Mesendoderm (in vitro differentiated cells): ENCODE results near the gene RGS13.

Experiments used
- DNase-seq: peaks from one replicate; pipeline ENCODE4 v3.0.0; 2013
- H2AK5ac ChIP-seq: 2 replicates; pipeline ENCODE4 v1.6.1; 2013; ENCODE audit warnings: low read length, inconsistent platforms
- H2BK120ac ChIP-seq: 2 replicates; pipeline ENCODE4 v1.6.1; 2013; ENCODE audit warnings: low read depth, mild to moderate bottlenecking, low read length, moderate library complexity, mixed read lengths
- H2BK15ac ChIP-seq: replicated peaks from 2 replicates; pipeline ENCODE4 v1.6.1; 2013; ENCODE audit warnings: low read depth, mild to moderate bottlenecking, moderate library complexity
- H2BK5ac ChIP-seq: 2 replicates; pipeline ENCODE4 v1.6.1; 2013; ENCODE audit warnings: low read length, inconsistent platforms
- H3K18ac ChIP-seq: 2 replicates; pipeline ENCODE4 v1.6.1; 2013; ENCODE audit warnings: mild to moderate bottlenecking, low read length, mixed read lengths
- H3K23ac ChIP-seq: one replicate; pipeline ENCODE4 v1.6.1; 2013; ENCODE audit warnings: low read length
- H3K27ac ChIP-seq: 2 replicates; pipeline ENCODE4 v1.5.1; 2013; ENCODE audit warnings: low read depth, mild to moderate bottlenecking, inconsistent platforms, low read length, moderate library complexity
- H3K27me3 ChIP-seq: 2 replicates; pipeline ENCODE4 v1.6.1; 2013; ENCODE audit warnings: low read length, control low read depth, mild to moderate bottlenecking, inconsistent platforms; ENCODE audit not compliant: insufficient read depth, poor library complexity
- H3K36me3 ChIP-seq: 2 replicates; pipeline ENCODE4 v1.6.1; 2013; ENCODE audit warnings: low read length, inconsistent platforms; ENCODE audit not compliant: control insufficient read depth, insufficient read depth
- H3K4ac ChIP-seq: one replicate; pipeline ENCODE4 v1.6.1; 2013; ENCODE audit warnings: low read depth, mild to moderate bottlenecking, low read length, moderate library complexity
- H3K4me1 ChIP-seq: 2 replicates; pipeline ENCODE4 v1.6.1; 2013; ENCODE audit warnings: low read depth, low read length, inconsistent platforms; ENCODE audit not compliant: control insufficient read depth
- H3K4me2 ChIP-seq: 2 replicates; pipeline ENCODE4 v1.6.1; 2013; ENCODE audit warnings: low read length
- H3K4me3 ChIP-seq: 2 replicates; pipeline ENCODE4 v1.5.1; 2013; ENCODE audit warnings: mild to moderate bottlenecking, low read length
- H3K56ac ChIP-seq: one replicate; pipeline ENCODE4 v1.6.1; 2013; ENCODE audit warnings: low read length
- H3K79me1 ChIP-seq: 2 replicates; pipeline ENCODE4 v1.6.1; 2013; ENCODE audit warnings: low read length, inconsistent platforms
- H3K79me2 ChIP-seq: 2 replicates; pipeline ENCODE4 v1.6.1; 2013; ENCODE audit warnings: mild to moderate bottlenecking, low read length; ENCODE audit not compliant: control insufficient read depth, insufficient read depth
- H3K9ac ChIP-seq: 2 replicates; pipeline ENCODE4 v1.6.1; 2013; ENCODE audit warnings: low read length, inconsistent platforms
- H4K5ac ChIP-seq: one replicate; pipeline ENCODE4 v1.6.1; 2013; ENCODE audit warnings: low read length
- H4K8ac ChIP-seq: one replicate; pipeline ENCODE4 v1.6.1; 2013; ENCODE audit warnings: low read depth, mild to moderate bottlenecking, control low read depth, low read length, moderate library complexity
- WGBS: extraction: QIAGEN DNeasy Blood & Tissue Kit; methylation state at CpG from one replicate; pipeline ENCODE4 v1.1.7; 2013; ENCODE audit warnings: low lambda C conversion rate, missing lambda C conversion rate; ENCODE audit not compliant: insufficient coverage; ENCODE audit errors: extremely low coverage; 5-methylcytosine and 5-hydroxymethylcytosine counted together

RGS13 gene

DNA sequence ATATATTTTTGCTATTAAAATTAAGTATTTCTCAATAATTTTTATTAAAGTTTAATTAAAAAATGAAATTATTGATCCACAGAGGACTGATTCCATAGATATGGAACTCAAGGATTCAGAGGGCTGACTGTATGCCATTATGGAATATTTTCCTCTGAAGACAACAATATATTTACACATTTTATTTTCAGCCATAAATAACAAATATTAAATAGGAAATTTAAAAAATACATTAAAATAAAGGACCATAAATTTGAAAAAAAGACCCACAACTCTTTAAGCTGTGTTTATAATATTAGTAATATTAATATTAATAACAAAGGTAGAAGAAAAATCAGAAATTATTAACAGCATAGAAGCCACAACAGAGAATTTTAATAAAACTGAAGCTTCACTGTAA lies 18.2 kb downstream of the RGS13 start:
- no peaks in the 10 kb centered on the region for H3K27me3 ChIP-seq
- no peak overlapping the region for H2BK15ac ChIP-seq
- H3K4me2 ChIP-seq: no peak overlapping the region
- no peak for DNase-seq
- no peak overlapping the region for H3K56ac ChIP-seq
- H4K8ac ChIP-seq: no peak overlapping the region
- H3K27ac ChIP-seq: no peak overlapping the region
- no peaks in the 10 kb centered on the region for H3K36me3 ChIP-seq
- H3K9ac ChIP-seq: no peak overlapping the region
- no peak overlapping the region for H3K18ac ChIP-seq
- H3K4ac ChIP-seq: no peak overlapping the region
- no peak overlapping the region for H2BK5ac ChIP-seq
- no peak overlapping the region for H3K4me3 ChIP-seq
- no peak overlapping the region for H3K23ac ChIP-seq
- no peak overlapping the region for H4K5ac ChIP-seq
- H2AK5ac ChIP-seq: no peak overlapping the region
- H3K79me1 ChIP-seq: no peaks in the 10 kb centered on the region
- H2BK120ac ChIP-seq: no peak overlapping the region
- H3K79me2 ChIP-seq: no peaks in the 10 kb centered on the region
- H3K4me1 ChIP-seq: peaks cover 3% of the 10 kb centered on the region

DNA sequence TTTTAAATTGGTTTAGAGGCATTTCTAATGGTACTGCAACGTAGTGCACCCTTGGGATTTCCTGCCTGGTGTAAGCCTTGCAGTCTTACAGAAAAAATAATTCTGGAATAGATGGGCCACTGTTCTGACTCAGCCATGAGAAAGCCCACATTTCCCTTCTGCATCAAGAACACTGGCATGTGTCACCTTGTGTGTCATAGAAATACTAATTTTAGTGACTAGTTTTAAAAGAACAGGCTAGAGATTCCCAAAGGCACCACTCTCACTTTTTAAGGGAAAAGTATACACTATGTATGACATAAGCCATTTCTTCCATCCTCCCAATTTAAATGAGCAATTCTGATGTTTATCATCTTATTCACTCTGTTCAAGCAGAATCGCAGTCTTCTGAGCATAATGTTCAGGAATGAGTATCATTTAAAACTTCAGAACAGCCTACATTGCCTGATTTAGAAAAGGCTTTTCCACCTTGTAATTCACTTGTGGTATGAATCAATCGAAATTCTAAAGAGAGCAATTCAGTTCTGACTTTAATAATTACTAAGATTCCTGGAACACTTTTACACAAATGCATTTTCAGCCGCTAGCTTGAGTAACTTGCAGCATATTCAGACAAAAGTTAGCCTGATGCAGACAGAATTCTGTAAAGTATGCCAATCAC lies 18.8 kb downstream of the RGS13 start:
- no peak overlapping the region for H3K4me2 ChIP-seq
- H3K4me1 ChIP-seq: peaks cover 3% of the 10 kb centered on the region
- H3K18ac ChIP-seq: no peak overlapping the region
- no peak overlapping the region for H4K8ac ChIP-seq
- no peak overlapping the region for H3K4ac ChIP-seq
- H4K5ac ChIP-seq: no peak overlapping the region
- H2BK15ac ChIP-seq: no peak overlapping the region
- no peaks in the 10 kb centered on the region for H3K79me1 ChIP-seq
- no peak overlapping the region for H3K9ac ChIP-seq
- WGBS: no CpG with 5 or more reads among the region's 4 CpGs
- no peak overlapping the region for H3K27ac ChIP-seq
- no peak overlapping the region for H2AK5ac ChIP-seq
- no peak overlapping the region for H3K4me3 ChIP-seq
- H3K79me2 ChIP-seq: no peaks in the 10 kb centered on the region
- H3K23ac ChIP-seq: no peak overlapping the region
- H3K27me3 ChIP-seq: no peaks in the 10 kb centered on the region
- no peaks in the 10 kb centered on the region for H3K36me3 ChIP-seq
- no peak for DNase-seq
- no peak overlapping the region for H3K56ac ChIP-seq
- no peak overlapping the region for H2BK5ac ChIP-seq
- H2BK120ac ChIP-seq: no peak overlapping the region

DNA sequence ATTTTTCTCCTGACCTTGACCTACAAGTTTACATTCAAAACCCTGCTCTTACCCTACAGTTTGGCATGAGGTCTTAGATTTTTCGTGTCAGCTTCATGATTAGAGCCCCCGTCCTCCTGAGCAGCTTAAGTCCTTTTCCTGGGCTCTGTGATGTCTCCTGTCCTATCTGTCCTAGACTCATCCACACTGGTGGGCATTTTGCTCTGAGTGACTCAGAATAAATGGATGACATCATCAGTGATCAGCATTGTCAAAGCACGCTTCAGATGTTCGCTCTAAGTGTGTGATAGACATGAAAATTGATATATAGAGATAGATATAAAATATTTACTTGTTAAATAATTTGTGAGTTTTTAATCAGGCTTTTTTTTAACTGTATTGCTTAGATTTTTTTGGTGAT lies 21.8 kb downstream of the RGS13 start:
- Histone ChIP-seq H3K27me3 (no peaks in the 10 kb centered on the region), H3K4ac (no peak overlapping the region), H2BK5ac (no peak overlapping the region), H3K79me2 (no peaks in the 10 kb centered on the region), H2BK120ac (no peak overlapping the region), H3K23ac (no peak overlapping the region), H3K56ac (no peak overlapping the region), H3K36me3 (no peaks in the 10 kb centered on the region), H4K8ac (no peak overlapping the region), H3K4me1 (no peaks in the 10 kb centered on the region), H2BK15ac (no peak overlapping the region), H2AK5ac (no peak overlapping the region), H3K27ac (no peak overlapping the region), H3K4me3 (no peak overlapping the region), H3K4me2 (no peak overlapping the region), H3K79me1 (no peaks in the 10 kb centered on the region), H3K9ac (no peak overlapping the region), H4K5ac (no peak overlapping the region), H3K18ac (no peak overlapping the region)
- DNase-seq: no peak
- WGBS: 100% methylated on average over 1 of the region's 4 CpGs

DNA sequence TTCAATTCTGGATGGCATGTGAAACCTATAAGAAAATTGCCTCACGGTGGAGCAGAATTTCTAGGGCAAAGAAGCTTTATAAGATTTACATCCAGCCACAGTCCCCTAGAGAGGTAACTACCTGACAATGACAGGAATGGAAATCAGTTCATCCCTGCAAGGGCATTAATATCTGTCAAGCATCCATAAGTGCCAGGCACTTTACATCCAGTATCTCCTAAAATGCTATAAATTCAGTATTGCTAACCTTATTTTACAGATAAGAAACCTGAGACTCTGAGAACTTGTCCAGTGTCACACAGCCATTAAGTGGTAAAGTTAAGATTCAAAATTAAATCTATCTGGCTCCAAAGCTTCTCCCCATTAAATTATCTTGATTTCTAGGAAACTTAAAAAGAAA lies 22.3 kb downstream of the RGS13 start:
- Histone ChIP-seq H2BK15ac (no peak overlapping the region), H3K23ac (no peak overlapping the region), H4K5ac (no peak overlapping the region), H2BK120ac (no peak overlapping the region), H3K4ac (no peak overlapping the region), H3K36me3 (no peaks in the 10 kb centered on the region), H3K27me3 (no peaks in the 10 kb centered on the region), H2BK5ac (no peak overlapping the region), H3K18ac (no peak overlapping the region), H4K8ac (no peak overlapping the region), H3K79me2 (no peaks in the 10 kb centered on the region), H2AK5ac (no peak overlapping the region), H3K4me3 (no peak overlapping the region), H3K79me1 (no peaks in the 10 kb centered on the region), H3K4me2 (no peak overlapping the region), H3K4me1 (no peaks in the 10 kb centered on the region), H3K27ac (no peak overlapping the region), H3K9ac (no peak overlapping the region), H3K56ac (no peak overlapping the region)
- no CpG with 5 or more reads among the region's 1 CpG for WGBS
- DNase-seq: no peak

DNA sequence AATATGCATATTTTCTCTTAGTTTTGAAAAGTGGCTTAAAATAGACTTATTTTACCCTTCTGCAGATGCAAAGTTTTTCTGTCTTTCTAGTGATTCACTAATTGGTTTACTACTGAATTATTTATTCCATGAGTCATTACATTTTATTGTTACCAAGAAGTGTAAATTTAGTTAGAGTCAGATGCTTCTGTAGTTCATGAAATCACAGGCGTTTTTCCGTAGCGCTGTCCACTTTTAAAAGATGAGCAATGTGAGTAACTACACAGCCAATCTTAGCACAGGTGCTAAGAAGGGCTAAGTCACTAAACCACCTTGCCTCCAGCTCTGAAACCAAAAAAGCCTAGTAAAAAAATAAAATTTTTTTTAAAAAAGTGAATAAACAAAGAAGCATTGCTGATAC lies 24.7 kb downstream of the RGS13 start:
- Histone ChIP-seq H3K27ac (no peak overlapping the region), H4K8ac (no peak overlapping the region), H3K56ac (no peak overlapping the region), H2BK5ac (no peak overlapping the region), H3K4me1 (no peaks in the 10 kb centered on the region), H2AK5ac (no peak overlapping the region), H3K27me3 (no peaks in the 10 kb centered on the region), H3K18ac (no peak overlapping the region), H2BK15ac (no peak overlapping the region), H2BK120ac (no peak overlapping the region), H3K4ac (no peak overlapping the region), H3K9ac (no peak overlapping the region), H3K79me1 (no peaks in the 10 kb centered on the region), H3K4me2 (no peak overlapping the region), H3K23ac (no peak overlapping the region), H3K4me3 (no peak overlapping the region), H3K79me2 (no peaks in the 10 kb centered on the region), H4K5ac (no peak overlapping the region), H3K36me3 (no peaks in the 10 kb centered on the region)
- WGBS: no CpG with 5 or more reads among the region's 3 CpGs
- no peak for DNase-seq

DNA sequence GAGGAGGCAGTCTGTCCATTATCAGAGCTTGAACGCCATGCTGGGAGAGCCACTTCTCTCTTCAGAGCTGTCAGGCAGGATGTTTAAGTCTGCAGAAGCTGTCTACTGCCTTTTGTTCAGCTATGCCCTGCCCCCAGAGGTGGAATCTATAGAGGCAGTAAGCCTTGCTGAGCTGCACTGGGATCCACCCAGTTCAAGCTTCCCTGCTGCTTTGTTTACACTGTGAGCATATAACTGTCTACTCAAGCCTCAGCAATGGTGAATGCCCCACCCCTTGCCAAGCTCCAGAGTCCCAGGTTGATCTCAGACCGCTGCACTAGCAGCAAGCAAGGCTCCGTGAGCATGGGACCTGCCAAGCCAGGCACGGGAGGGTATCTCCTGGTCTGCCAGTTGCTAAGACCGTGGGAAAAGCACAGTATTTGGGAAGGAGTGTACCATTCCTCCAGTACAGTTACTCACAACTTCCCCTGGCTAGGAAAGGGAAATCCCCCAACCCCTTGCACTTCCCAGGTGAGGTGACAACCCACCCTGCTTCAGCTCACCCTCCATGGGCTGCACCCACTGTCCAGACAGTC lies 32.5 kb downstream of the RGS13 start:
- DNase-seq: no peak
- WGBS: no CpG with 5 or more reads among the region's 5 CpGs

More for the DNA sequence above, 32.5 kb downstream of the RGS13 start:
- Histone ChIP-seq H3K18ac (no peak overlapping the region), H3K4me2 (no peak overlapping the region), H3K36me3 (no peaks in the 10 kb centered on the region), H2BK15ac (no peak overlapping the region), H4K8ac (no peak overlapping the region), H3K23ac (no peak overlapping the region), H2BK120ac (no peak overlapping the region), H3K4ac (no peak overlapping the region), H3K4me1 (no peaks in the 10 kb centered on the region), H3K56ac (no peak overlapping the region), H4K5ac (no peak overlapping the region), H3K79me1 (no peaks in the 10 kb centered on the region), H2AK5ac (no peak overlapping the region), H2BK5ac (no peak overlapping the region), H3K4me3 (no peak overlapping the region), H3K27ac (no peak overlapping the region), H3K9ac (no peak overlapping the region), H3K79me2 (no peaks in the 10 kb centered on the region), H3K27me3 (no peaks in the 10 kb centered on the region)
